IPS-11a (cell line): Measurements from ENCODE around the gene PPIC.

ENCODE experiments used
- H3K4me3 ChIP-seq: one replicate; pipeline ENCODE4 v1.5.1; 2013; ENCODE audit warnings: low read depth, low read length, control low read depth

The PPIC gene

DNA sequence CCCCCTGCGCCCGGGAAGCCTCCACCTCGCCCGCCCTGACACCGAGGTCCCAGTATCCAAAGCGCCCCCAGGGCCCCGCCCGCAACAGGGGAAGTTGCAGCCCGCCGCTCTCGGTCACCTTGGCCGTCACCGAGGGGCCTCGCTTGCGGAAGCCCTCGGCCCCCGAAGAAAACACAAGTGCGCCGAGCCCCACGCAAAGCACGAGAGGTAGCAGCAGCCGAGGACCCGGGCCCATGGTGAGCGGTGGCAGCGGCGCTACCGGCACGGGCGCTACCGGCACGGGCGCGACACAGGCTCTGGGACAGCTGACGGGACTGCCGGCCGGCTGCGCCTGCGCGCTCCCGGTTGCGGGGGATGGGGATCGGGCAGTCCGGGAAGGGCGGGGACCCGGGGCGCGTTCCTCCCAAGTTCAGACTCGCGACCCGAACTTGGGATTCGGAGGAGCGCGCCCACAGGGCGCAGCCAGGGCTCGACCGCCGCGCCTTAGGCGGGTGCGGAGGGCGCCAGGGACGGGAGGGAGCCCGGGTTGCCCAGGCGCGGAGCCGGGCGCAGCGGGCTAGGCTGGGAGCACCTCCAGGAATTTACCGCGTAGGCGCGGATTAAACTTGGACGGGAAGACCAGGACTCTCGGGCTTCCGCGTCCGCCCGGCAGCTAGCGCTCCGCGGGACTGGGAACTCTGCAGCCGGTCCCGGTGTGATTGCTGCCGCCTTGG is at the start of gene PPIC:
Gene PPIC, minus strand, starts transcription at position 335 of the 713 bp plus-strand sequence. Its CDS starts 100 bp downstream, at position 235.
- H3K4me3 ChIP-seq, result peak within 1 kb of the TSS; percentile 69

DNA sequence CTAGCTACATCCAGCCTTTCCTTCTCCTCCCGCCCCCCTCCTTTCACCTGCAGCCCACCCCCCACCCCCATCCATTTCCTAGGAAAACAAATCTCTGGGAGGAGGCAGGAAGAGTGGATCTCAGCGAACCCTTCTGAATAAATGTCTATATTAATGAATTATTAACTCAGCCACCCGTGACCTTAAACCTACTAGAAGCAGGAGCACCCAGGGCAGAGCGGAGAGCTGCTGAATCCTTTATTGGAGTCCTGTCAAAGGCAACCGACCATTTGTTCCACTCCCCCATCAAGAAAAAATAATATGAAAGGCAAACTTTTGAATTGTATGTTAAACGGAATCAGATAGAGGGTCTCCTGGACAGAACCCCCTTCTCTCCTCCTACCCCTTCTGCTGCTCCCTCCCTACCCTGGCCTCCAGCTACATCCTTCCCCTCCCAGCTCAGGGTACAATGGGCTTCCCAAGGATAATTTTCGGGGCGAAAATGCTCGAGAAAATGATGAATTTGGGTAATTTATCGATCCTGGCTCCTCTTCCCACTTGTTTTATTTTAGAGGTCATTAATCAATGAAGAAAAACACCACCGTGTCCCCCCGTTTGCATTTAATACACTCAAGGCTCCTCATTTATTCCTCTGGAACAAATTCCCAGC is 49.2 kb upstream of the PPIC start:
- peak overlapping the region; percentile 39 for H3K4me3 ChIP-seq

DNA sequence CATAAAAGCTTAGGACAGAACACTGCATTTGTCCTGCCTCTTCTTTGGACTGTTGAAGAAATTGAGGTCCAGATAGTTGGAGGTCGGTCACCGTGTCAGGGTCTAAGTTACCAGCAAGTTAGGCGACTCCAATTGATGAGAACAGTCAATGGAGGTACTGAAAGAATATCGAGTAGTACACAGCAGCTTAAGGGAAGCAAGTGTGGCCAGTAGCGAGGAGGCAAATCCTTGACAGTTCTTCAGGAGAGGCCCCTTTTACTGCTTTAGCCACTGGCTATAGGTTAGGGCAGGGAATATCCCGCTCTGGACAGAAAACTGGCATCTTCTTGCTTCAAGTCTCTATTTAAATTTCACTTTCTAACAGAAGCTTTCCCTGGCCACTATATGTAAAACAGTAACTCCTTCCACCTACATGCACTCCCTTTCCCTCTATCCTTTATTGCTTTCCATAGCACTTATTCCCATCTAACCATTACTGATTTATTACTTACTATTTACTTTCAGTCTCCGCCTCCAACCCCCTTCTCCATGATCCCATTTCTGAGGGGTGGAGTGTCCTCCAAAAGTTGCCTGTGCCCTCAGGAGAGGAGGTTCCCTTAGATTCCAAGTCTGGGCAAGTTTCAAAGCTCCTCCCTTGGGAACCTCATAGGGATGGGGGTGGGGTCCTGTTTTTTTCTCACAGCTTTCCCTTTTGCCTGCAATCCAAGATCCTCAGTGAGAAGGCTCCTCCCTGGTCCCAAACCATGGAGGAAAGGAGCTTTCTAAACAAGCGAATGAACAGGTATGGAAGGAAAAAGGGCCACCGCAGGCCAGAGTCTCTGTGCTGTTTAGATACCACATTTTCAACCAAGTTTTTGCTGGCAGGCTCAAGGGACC is 48.4 kb upstream of the PPIC start:
- H3K4me3 ChIP-seq, result no peak overlapping the region

DNA sequence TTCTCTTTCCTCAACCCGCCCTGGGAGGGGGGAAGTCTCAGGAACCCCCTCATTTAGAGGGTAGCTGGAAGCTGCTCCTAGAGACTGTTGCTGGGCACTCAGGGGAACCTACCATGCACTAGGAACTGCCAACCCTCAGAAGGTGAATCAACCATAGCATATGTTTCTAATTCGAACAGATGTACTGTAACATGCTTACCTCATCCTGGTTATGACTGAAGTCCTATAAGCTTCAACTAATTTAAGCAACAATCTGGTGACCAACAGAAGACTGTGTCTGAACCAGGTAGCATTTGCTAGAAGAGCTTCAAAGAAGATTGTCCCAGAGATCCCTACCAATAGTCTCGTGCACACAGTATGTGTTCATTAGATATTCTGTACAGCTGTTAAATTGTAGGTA is 46.8 kb upstream of the PPIC start:
- no peak overlapping the region for H3K4me3 ChIP-seq

DNA sequence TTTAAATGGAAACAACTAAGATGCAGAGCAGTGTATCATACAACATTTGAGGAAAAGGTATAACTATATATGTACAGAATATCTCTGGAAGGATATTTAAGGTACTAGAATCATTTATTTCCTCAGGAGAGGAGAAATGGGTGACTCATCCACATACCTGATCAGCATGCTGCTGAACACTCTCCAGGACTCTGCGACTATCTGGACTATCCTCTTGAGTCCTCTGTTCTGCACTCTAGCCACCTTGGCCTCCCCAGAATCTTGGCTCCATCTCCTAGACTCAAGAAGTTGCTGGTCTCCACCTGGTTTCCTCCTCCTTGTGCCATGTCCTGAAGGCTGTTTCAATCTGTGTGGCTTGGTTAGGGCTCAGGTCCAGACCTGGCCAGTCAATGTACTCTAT is 43.7 kb upstream of the PPIC start:
- no peak overlapping the region for H3K4me3 ChIP-seq

DNA sequence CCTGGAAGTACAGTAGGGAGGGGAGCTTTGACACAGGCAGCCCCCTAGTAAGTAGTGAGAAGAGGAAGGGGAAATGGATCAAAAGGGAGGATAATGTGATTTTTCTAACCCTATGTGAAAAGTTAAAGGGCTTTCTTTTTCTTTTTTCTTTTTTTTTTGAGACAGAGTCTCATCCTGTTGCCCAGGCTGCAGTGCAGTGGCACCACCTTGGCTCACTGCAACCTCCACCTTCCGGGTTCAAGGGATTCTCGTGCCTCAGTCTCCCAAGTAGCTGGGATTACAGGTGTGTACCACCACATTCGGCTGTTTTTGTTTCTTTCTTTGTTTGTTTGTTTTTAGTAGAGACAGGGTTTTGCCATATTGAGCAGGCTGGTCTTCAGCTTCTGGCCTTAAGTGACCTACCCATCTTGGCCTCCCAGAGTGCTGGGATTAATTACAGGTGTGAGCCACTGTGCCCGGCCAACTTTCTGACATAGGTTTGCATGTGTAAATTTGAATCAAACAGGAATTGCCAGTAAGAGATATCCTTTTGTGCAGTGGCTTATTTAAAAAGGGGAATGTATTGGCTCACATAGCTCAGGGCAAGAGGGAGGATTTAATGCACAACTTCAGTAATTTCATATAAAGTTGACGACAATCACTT is 39.1 kb upstream of the PPIC start:
- H3K4me3 ChIP-seq, result no peak overlapping the region

DNA sequence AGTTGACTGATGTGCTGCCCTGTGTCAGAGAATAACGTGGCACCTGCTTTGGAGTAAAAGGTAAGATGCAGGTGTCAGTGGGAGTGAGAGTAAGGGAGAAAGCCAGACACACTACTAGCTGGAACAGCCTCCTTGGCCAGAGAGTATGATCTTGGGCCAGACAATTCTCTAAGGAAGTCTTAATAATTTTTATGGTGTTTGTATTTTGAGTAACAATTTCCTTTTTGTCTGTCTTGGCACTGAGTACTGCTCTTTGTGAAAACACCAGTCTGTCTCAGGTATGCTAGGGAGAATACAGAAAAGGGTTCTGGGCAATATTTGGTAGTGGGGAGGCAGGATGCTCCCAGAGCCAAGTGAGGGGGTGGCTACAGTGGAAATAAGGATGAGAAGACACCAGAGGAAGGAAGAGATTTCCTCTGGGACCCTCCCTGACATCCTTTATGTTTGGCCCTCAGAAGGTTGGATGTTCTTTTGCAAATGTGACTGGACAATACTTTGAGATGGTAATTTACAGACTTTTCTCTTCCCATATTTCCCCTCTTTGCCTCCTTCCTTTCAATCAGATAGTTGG is 31.9 kb upstream of the PPIC start:
- no peak overlapping the region for H3K4me3 ChIP-seq

DNA sequence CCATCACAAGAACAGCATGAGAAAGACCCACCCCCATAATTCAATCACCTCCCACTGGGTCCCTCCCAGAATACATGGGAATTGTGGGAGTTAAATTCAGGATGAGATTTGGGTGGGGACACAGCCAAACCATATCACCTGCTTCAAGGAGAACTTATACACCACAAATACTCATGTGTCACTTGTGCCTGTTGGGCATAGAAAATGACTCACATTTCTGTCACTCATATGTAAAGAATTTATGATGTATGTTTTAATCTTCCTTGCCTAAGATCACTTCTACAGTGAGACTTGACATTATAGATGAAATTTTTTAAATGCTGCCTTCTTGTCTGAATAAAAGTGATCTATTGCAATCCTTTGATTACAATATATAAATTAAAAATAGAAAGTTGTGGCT is 29.5 kb upstream of the PPIC start:
- H3K4me3 ChIP-seq, result no peak overlapping the region

DNA sequence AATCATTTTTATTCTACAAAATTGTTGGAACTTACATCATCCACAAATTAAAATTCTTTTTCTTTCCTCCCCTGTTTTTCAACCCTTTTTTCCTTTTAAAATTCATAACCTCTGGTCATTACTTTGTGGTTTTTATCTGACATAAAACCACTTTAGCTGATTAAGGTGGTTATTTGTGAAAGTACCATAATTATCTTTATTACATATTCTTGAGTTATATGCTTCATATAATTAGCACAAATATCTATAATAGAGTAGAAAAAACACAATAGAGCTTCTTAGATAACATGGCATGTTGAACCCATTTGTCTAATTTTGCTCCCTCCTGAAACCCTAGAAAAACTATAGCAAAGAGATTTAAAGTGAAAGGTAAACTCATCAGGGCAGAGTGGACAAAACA is 22.9 kb upstream of the PPIC start:
- no peak overlapping the region for H3K4me3 ChIP-seq

DNA sequence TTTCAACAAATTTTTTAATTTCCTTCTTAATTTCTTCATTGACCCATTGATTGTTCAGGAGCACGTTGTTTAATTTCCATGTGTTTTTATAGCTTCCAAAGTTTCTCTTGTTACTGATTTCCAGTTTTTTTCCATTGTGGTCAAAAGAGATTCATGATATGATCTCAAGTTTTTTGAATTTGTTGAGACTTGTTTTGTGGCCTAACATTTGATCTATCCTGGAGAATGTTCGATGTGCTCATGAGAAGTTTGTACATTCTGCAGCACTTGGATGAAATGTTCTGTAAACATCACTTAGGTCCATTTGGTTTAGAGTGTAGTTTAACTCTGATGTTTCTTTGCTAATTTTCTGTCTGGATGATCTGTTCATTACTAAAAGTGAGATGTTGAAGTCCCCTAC is 14.7 kb upstream of the PPIC start:
- no peak overlapping the region for H3K4me3 ChIP-seq

DNA sequence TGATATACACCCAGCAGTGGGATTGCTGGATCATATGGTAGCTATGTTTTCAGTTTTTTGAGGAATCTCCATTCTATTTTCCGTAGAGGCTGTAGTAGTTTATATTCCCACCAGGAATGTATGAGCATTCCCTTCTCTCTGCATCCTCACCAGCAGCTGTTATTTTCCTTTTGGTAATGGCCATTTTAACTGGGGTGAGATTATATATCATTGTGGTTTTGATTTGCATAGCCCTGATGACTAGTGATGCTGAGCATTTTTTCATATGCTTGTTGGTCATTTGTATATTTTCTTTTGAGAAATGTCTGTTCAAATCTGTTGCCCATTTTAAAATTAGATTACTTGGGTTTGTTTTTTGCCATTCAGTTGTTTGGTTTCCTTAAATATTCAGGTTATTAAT is 11.2 kb upstream of the PPIC start:
- H3K4me3 ChIP-seq, result no peak overlapping the region

DNA sequence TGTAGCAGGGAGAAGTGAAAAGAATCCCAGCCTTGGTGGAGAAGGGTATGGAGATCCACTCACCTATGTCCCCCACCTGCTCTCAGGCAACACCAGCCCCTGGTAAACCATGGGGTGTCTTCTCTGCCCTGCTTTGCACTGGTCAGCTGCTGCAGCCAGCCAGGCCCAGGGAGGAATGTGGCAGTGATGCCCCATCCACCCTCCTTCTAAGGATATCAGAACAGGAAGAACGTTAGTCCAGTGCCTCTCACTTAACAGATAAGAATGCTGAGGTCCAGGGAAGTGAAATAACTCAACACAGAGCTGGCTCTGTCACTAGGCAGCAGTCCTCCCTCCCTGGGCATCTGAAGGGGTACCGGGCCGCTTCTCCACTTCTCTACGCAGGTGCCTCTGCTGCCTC is 9.7 kb upstream of the PPIC start:
- no peak overlapping the region for H3K4me3 ChIP-seq

DNA sequence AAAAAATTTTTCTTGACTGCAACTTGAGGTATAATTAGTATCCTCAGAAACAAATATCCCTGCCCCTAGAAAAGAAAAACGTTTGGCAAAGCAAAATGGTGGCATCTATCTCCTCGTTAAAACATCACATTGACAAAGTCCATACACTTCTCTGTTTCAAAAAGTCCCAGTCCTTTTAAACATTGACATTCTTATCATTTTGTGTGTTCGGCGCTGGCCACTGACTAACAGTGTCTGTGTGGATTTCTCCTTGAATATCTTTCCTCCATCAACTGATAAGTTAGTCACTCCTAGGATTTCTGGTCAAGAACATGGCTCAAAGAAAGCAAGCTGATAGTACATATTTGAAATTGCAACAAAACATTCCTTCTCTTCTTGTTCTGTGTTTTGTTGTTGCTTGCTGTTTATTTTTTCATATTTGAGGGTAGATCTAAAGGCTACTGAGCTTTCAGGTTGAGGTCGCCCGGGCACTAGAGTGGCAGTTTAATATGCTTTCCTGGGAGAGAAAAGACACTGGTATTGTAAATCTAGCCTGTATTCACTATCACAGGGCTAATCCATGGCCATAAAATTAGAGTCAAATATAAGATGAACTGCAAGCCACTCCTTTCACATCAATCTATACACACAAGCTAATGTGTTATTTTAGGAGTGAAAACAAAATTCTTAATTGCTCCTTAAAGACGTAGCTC is 8.5 kb upstream of the PPIC start:
- no peak overlapping the region for H3K4me3 ChIP-seq

DNA sequence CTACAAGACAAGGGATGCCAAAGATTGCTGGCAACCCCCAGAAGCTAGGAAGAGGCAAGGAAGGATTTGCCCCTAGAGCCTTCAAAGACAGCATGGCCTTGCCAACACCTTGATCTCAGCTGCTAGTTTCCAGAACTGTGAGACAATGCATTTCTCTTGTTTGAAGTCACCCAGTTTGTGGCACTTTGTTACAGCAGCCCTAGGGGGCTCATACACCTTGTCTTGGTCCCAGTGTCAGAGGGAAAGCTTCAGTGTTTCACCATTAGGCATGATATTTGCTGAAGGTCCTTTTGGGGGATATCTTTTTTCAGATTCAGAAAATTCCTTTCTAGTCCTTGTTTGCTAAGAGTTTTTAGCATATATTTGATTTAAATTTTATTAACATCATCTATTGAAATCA is 3.1 kb upstream of the PPIC start:
- no peak overlapping the region for H3K4me3 ChIP-seq

DNA sequence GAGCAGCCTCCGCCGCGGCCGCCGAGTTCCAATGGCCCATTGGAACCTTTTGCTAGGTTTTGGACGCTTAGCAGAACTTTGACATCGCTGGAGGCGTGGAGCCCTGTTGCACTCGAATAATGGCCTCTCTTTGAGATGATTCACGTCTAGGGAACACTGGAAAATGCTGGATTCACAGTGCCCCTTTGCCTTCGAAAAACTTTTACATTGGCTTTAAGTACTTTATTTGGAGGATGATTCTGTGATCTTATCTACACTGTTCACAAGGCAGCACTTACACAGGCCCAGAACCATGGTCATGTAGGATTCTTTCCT is 536 bp upstream of the PPIC start:
- H3K4me3 ChIP-seq, result peak overlapping the region; percentile 69

DNA sequence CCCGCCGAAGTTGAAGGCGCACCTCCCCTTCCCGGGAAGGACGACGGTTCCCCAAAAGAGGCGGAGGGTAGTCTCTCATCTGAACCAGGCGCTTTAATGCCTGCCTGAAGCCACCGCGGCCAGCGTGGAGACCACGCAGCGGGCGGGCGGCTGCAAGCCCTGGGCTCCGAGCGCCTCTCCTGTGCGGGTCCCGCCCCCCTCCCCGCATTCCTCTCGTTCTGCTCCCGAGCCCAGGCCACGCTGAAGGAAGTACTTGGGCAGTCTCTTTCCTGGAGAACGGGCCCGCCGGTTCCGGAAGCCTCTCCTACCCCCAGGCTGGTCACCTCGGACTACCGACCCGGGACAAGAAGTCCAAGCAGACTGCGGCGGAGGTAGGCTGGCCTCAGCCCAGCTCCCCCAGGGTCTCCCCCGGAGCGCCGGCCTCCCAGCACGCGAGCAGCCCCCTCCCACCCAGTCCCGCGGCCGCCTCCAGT is 571 bp downstream of the PPIC start:
- peak overlapping the region; percentile 69 for H3K4me3 ChIP-seq

DNA sequence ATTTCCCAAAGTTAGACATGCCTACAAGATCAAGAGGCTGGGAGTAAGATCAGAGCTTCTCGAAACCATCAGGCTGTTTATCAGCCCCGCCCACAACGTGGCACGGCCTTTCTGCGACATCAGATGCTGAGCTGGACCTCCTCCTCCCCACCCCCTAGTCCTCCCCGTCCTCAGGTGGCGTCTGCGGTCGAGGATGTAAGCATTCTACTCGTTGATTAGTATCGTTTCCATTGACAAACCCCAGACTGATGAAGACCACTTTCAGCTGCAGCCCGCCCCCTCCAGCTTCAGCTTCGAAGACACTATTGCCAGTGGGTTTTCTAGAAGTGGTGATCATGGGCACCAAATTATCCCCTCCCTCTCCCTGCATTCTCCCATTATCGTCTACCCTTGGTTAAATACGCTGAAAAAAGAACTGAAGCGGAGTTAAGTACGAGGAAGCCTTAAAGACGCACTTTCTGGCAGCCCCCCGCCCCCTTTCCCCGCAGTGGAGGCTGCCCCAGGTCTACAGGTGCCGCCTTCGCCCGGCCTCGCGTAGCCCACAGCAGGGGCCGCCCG is 1.1 kb downstream of the PPIC start:
- H3K4me3 ChIP-seq, result peak overlapping the region; percentile 69

DNA sequence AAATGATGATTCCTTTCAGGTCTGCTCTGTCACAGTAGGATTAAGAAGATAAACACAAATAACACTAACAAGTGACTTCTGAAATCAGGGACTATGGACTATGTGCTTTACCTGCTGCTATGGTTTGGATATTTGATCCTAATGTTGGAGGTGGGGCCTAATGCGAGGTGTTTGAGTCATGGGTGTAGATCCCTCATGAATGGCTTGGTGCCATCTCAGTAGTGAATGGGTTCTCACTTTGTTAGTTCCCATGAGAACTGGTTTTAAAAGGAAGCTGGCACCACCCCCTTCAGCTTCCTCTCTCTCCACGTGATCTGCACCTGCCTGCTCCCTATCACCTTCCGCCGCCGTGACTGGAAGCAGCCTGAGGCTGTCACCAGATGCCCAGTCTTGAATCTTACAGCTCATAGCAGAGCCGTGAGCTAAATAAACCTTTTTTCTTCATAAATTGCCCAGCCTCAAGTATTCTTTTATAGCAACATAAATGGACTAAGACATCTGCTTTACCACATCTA is 3.3 kb downstream of the PPIC start:
- H3K4me3 ChIP-seq, result no peak overlapping the region

DNA sequence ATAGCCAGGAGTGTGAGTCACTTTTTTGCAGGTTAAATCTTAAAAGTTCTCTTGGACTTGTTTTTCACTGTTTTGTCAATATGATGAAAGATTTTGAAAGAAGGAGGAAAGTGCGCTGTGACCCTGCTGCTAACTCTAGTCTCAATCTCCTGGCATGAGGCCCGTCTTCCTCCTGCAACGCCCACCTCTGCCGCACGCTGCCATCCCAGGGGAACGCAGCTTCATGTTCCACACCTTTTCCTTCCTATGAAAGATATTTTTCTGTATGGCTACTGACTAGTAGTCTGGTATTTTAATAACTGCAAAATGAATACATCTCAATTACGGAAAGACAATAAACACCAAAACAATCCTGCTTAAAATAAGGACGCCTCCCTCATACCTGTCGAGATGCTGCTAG is 8.3 kb downstream of the PPIC start:
- no peak overlapping the region for H3K4me3 ChIP-seq

DNA sequence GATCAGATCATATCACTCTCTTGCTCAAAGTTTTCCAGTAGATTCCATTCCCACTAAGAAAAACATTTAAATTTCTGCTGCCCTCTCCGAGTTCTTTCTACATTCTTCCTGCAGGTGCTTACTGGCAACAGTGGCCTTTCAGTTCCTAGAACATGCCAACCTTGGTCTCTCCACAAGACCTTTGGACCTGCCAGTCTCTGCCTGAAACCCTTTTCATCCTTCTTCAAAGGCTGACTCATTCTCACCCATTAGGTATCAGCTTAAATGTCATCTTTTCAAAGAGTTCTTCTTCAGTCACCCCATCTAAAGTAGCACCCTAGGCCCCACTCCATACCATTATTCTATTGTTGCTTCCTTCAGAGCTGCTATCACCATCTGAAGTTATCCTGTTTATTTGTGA is 21.8 kb downstream of the PPIC start:
- H3K4me3 ChIP-seq, result no peak overlapping the region
